Measurements from ENCODE around the gene GAP43. TPM values are rescaled to one million over a fixed set of nuclear protein-coding genes. Genes with fewer than 3 reads are reported as not detected.

The GAP43 gene
- total RNA-seq, 1 donor from 2014 or later = not detected

DNA sequence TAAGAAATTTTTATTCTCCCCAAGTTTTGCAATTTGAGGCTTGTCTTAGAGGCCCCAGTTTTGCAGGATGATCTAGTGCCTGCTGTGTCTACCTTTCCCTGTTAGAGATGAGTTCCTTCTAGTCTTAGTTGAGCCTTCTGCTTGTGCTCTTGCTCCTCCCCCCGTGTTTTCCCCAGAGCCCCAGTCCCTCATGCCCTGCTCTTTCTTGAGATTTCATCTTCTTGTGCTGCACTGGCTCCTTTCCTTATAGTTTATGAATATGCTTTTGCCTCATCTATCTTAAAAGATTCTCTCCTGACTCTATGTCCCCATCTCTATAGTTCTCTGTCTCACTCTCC is 4.7 kb downstream of the GAP43 start:
- FAIRE-seq = no peak
- H3K27me3 ChIP-seq (ENCODE audit: control insufficient read depth, insufficient read depth, low read length) = peaks cover 10% of the 10 kb centered on the region

GRCh38 chr3:115630850-115631249 is 7.5 kb downstream of the GAP43 start:
- TF ChIP-seq, protein P1, sequence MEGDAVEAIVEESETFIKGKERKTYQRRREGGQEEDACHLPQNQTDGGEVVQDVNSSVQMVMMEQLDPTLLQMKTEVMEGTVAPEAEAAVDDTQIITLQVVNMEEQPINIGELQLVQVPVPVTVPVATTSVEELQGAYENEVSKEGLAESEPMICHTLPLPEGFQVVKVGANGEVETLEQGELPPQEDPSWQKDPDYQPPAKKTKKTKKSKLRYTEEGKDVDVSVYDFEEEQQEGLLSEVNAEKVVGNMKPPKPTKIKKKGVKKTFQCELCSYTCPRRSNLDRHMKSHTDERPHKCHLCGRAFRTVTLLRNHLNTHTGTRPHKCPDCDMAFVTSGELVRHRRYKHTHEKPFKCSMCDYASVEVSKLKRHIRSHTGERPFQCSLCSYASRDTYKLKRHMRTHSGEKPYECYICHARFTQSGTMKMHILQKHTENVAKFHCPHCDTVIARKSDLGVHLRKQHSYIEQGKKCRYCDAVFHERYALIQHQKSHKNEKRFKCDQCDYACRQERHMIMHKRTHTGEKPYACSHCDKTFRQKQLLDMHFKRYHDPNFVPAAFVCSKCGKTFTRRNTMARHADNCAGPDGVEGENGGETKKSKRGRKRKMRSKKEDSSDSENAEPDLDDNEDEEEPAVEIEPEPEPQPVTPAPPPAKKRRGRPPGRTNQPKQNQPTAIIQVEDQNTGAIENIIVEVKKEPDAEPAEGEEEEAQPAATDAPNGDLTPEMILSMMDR (IDR thresholded peaks at IDR 0.05; ENCODE audit: insufficient read depth, low read length, severe bottlenecking) = no peak
- no peak for FAIRE-seq

More for the DNA sequence above, 4.7 kb downstream of the GAP43 start:
- TF ChIP-seq, protein P1 (IDR thresholded peaks at IDR 0.05; ENCODE audit: insufficient read depth, low read length, severe bottlenecking) = no peak
- Histone ChIP-seq H3K4me3 (ENCODE audit: low read depth, low read length) (no peak overlapping the region), H3K36me3 (ENCODE audit: control insufficient read depth, insufficient read depth, low read length) (no peaks in the 10 kb centered on the region)
- no peak for DNase-seq (ENCODE audit: low read depth)

DNA sequence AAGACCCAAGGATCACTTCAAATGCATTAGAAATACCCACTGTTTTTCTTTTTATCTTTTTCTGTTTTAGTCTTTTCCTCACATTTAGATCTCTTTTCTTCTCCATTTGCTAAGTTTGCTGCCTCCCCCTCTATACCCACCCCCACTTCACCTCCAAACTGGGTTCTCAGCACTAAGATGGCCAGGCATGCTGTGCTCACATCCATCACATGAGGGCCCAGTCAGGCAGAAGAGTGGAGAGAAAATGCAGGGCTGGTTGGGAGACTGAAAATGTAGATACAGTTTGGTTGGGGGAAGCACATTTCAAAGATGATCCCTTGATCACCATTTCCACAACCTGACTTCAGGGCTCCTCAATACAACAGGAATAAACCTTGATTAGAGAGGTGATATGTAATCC is 8.7 kb downstream of the GAP43 start:
- Histone ChIP-seq H3K27me3 (ENCODE audit: control insufficient read depth, insufficient read depth, low read length) (peaks cover 2% of the 10 kb centered on the region), H3K4me3 (ENCODE audit: low read depth, low read length) (no peak overlapping the region), H3K36me3 (ENCODE audit: control insufficient read depth, insufficient read depth, low read length) (no peaks in the 10 kb centered on the region)
- TF ChIP-seq, protein P1 (IDR thresholded peaks at IDR 0.05; ENCODE audit: insufficient read depth, low read length, severe bottlenecking) = no peak
- FAIRE-seq (no peak), DNase-seq (ENCODE audit: low read depth) (no peak)

More at GRCh38 chr3:115630850-115631249, 7.5 kb downstream of the GAP43 start:
- no peak for DNase-seq (ENCODE audit: low read depth)
- Histone ChIP-seq H3K27me3 (ENCODE audit: control insufficient read depth, insufficient read depth, low read length) (peaks cover 2% of the 10 kb centered on the region), H3K36me3 (ENCODE audit: control insufficient read depth, insufficient read depth, low read length) (no peaks in the 10 kb centered on the region), H3K4me3 (ENCODE audit: low read depth, low read length) (no peak overlapping the region)

DNA sequence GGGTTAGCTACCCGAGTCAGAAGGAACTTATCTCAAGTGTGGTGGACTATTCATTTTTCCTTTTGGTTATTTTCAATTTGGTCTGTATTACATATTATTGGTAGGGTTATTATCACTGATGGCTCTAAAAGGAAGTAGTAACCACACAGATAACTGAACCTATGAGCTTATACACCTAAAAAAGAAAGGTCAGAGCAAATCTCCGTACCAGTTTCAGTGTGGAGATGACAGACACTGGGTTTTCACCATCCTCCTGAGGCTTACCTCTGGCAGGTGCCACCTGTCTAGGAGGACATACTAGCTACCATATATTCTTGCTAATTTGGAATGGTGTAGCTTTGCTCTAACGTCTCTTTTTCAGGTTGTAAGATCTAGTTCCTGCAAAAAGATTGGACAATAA is 10.2 kb downstream of the GAP43 start:
- Histone ChIP-seq H3K4me3 (ENCODE audit: low read depth, low read length) (no peak overlapping the region), H3K36me3 (ENCODE audit: control insufficient read depth, insufficient read depth, low read length) (no peaks in the 10 kb centered on the region), H3K27me3 (ENCODE audit: control insufficient read depth, insufficient read depth, low read length) (peaks cover 2% of the 10 kb centered on the region)
- no peak for FAIRE-seq
- TF ChIP-seq, protein P1 (IDR thresholded peaks at IDR 0.05; ENCODE audit: insufficient read depth, low read length, severe bottlenecking) = no peak
- no peak for DNase-seq (ENCODE audit: low read depth)

- H3K4me3 ChIP-seq (ENCODE audit: low read depth, low read length) = no peak overlapping the region
- FAIRE-seq = no peak
- peaks cover 2% of the 10 kb centered on the region for H3K27me3 ChIP-seq (ENCODE audit: control insufficient read depth, insufficient read depth, low read length)
- no peak for DNase-seq (ENCODE audit: low read depth)
- TF ChIP-seq, protein P1 (IDR thresholded peaks at IDR 0.05; ENCODE audit: insufficient read depth, low read length, severe bottlenecking) = no peak
- H3K36me3 ChIP-seq (ENCODE audit: control insufficient read depth, insufficient read depth, low read length) = no peaks in the 10 kb centered on the region
Observed at GRCh38 chr3:115634052-115634451, 10.7 kb downstream of the GAP43 start.

GRCh38 chr3:115635406-115635805 is 12.1 kb downstream of the GAP43 start:
- DNase-seq (ENCODE audit: low read depth) = no peak
- no peaks in the 10 kb centered on the region for H3K36me3 ChIP-seq (ENCODE audit: control insufficient read depth, insufficient read depth, low read length)
- no peak for FAIRE-seq
- TF ChIP-seq, protein P1 (IDR thresholded peaks at IDR 0.05; ENCODE audit: insufficient read depth, low read length, severe bottlenecking) = no peak
- H3K27me3 ChIP-seq (ENCODE audit: control insufficient read depth, insufficient read depth, low read length) = peaks cover 2% of the 10 kb centered on the region
- no peak overlapping the region for H3K4me3 ChIP-seq (ENCODE audit: low read depth, low read length)

All from bronchial epithelial cell (primary cell).